OCI-LY1 (cell line): ENCODE measurements around the gene ATXN1.

ENCODE experiments used
- CTCF ChIP-seq: fragments of 200-600 bp; sonication (generic), shearing (Covaris generic); IDR thresholded peaks from 2 replicates; pipeline ENCODE4 v1.5.1; 2017; ENCODE audit warnings: mild to moderate bottlenecking, antibody characterized with exemption, low read length, moderate library complexity, mixed read lengths
- EZH2 ChIP-seq: fragments of 200-600 bp; sonication (generic), shearing (Covaris generic); IDR thresholded peaks from 2 replicates; pipeline ENCODE4 v1.8.0; 2017; ENCODE audit warnings: borderline replicate concordance, mixed run types, mild to moderate bottlenecking, antibody characterized with exemption, low read length, moderate library complexity, mixed read lengths

- TF ChIP-seq CTCF, result no peak
- no peak for TF ChIP-seq EZH2
Observed at GRCh38 chr6:16718356-16718755, 42.9 kb downstream of the ATXN1 start.
